IMR-90 (cell line): ENCODE data around the gene RFC3.

Source experiments
- CTCF ChIP-seq: conservative IDR thresholded peaks from 2 replicates; pipeline ENCODE4 v1.5.1; 2012; ENCODE audit warnings: mild to moderate bottlenecking, low read depth, low read length, improper control_type of control experiment
- POLR2A ChIP-seq: IDR thresholded peaks from 2 replicates; pipeline ENCODE4 v1.6.1; 2012; ENCODE audit warnings: mild to moderate bottlenecking, low read depth, low read length

GRCh38 chr13:33876716-33877394 lies 58.9 kb downstream of the RFC3 start:
- TF ChIP-seq CTCF = no peak
- TF ChIP-seq POLR2A = no peak
